GM15510 (cell line): ENCODE results near the gene CEP295NL.

Experiments used
- POLR2A ChIP-seq: IDR thresholded peaks from 3 replicates; pipeline ENCODE4 v1.6.1; 2011; ENCODE audit warnings: borderline replicate concordance; ENCODE audit not compliant: insufficient read length; ENCODE audit errors: extremely low read depth

CEP295NL gene

GRCh38 chr17:78919861-78920450, 17.0 kb upstream of the CEP295NL start:
- TF ChIP-seq POLR2A = no peak

- TF ChIP-seq POLR2A = no peak
Measured at GRCh38 chr17:78918979-78919378, 16.0 kb upstream of the CEP295NL start.

- no peak for TF ChIP-seq POLR2A
Measured at GRCh38 chr17:78917451-78918275, 14.7 kb upstream of the CEP295NL start.

DNA sequence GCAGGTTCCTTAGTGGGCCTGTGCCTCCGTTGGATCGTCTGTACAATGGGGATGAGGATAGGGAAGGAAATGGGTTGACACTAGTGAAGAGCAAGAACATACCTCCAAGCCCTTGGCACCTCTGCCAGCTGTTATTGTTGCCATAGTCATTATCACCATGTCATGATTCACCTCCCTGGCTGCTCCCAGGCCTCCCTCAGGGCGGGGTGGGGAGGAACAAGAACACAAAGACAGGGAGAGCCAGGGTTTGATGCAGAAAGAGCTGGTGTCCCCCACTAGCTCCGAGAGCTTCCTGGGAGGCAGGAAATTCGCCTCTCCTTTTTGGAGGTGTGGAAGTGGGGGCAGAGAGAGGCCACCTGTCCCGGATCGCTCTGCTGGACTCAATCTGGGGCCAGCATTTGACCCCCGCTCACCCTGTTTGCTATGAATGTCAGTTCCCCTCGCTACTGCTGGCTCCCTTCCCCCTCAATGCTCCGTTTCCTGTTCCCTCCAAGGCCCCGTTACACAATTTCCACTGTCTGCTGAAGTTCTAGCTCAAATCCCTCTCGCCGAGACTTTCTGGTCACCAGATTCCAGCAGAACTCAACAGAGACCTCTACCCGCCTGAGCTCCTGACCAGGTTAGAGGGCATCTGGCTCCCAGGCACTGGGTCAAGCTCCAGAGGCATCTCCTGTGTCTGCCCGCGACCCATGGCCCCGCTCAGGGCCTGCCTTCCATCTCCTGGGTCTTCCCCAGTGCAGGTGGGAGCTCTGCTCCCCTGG, 13.1 kb upstream of the CEP295NL start:
- TF ChIP-seq POLR2A = no peak

DNA sequence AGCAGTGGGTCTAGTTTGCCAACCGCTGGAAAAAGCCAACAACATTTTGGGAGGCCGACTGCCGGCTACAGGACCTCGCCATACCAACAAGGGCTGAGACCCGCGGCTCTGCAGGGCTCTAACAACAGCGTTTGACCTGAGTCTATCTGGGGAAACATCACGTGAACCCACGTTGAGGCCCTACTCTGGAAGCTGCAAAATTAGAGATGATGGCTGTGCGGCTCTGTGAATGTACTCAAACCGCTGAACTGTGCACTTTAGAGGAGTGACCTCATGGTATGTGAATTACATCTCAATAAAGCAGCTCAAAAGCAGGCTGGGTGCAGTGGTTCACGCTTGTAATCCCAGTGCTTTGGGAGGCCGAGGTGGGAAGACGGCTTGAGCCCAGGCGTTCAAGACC, 10.1 kb upstream of the CEP295NL start:
- no peak for TF ChIP-seq POLR2A

DNA sequence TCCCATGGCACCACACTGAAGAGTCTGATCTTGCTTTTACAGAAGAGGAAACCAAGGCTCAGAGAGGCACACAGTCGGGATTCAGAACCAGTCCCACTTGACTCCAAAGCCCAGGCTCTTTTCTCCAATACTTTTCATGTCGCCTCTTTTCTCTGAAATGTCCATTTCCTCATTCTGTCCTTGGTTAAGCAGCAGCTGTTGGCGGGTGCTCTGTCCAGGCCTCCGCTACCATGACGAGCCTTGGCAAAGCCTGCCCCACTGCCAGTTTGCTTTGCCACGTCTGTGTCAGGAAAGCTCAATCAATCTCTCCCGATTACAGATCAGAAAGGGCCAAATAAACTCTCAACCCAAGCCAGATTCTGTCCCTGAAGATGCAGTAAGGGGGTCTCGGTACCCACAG, 9.1 kb upstream of the CEP295NL start:
- TF ChIP-seq POLR2A = no peak

- TF ChIP-seq POLR2A = no peak
Measured at GRCh38 chr17:78910497-78911284, 7.7 kb upstream of the CEP295NL start.

- no peak for TF ChIP-seq POLR2A
Measured at GRCh38 chr17:78908426-78908825, 5.4 kb upstream of the CEP295NL start.

DNA sequence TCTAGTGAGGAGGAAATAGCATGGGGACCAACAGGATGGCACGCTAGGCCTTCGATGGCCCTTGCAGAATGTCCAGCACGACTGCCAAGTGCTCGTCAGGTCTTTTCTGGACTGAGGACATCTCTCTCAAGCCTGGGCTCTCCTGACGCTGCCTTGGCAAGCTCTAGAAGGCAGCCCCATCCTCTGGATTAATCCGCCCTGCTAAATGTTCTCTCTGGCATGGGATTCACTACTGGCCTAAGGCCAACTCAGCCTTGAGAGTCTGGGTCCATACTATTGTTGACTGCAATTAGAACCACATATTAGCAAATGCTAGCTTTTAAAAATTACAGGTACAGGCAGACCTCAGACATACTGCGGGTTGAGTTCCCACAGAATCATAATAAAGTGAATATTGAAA, 2.5 kb upstream of the CEP295NL start:
- TF ChIP-seq POLR2A = no peak

- TF ChIP-seq POLR2A = no peak
Measured at GRCh38 chr17:78905116-78905515, 2.1 kb upstream of the CEP295NL start.

GRCh38 chr17:78904371-78904770, 1.4 kb upstream of the CEP295NL start:
- no peak for TF ChIP-seq POLR2A

GRCh38 chr17:78901806-78902205, 1.2 kb downstream of the CEP295NL start:
- TF ChIP-seq POLR2A = no peak

GRCh38 chr17:78900816-78901215, 2.2 kb downstream of the CEP295NL start:
- no peak for TF ChIP-seq POLR2A

- TF ChIP-seq POLR2A = no peak
Measured at GRCh38 chr17:78899361-78900260, 3.4 kb downstream of the CEP295NL start.

DNA sequence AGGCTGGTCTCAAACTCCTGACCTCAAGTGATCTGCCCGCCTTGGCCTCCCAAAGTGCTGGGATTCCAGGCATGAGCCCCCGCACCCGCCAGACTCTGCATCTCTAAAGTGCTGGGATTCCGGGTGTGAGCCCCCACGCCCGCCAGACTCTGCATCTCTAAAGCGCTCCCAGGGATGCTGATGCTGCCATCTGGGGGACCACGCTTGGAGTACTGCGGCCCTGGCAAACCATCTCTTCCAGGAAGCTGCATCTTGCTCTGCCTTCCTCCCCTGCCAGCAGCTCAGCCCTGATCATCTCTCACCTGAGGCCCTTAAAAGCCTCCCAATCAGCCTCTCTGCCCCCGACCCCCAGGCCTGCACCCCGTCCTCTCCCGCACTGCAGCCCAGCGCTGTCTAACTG, 4.1 kb downstream of the CEP295NL start:
- no peak for TF ChIP-seq POLR2A
